ENCODE data around the gene PNPLA7. TPM values are rescaled to one million over a fixed set of nuclear protein-coding genes. Genes with fewer than 3 reads are reported as not detected.

The PNPLA7 gene
- total and polyA plus RNA-seq, 2 of the 8 experiments (the other 6 are each of a cell fraction or from before 2014, with no cell fraction given), result 0.35 to 0.47 TPM

DNA sequence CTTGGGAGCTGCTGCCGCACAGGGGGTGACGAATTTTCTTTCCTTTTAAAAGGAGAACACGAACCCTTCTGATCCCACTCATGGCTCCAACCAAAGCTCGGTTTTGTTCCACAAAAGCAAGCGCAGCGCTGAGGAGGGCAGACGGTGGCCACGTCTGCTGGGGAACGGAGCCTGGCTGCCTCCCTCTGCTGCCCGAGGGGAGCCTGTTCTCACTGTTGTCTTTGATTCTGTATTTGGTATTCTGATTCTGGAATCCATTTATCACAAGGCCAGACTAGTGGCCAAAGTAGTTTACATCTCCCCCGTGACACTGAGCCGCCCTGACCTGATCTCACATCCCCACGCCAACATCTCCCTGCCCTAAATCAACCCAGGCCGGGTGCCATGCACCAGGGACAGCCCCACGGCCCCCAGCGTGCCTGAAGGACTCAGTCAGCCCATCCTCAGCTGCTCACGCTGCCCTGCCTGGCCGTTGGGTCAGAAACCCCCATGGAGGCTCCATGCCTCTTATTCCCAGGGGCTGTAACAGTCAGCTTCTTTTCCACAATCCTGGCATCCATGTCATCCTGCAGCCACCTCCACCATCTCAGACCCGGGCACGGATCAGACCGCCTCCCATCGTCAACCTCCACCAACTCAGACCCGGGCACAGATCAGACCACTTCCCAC is 84.3 kb downstream of the PNPLA7 start (continued):
- TF ChIP-seq, protein P1, sequence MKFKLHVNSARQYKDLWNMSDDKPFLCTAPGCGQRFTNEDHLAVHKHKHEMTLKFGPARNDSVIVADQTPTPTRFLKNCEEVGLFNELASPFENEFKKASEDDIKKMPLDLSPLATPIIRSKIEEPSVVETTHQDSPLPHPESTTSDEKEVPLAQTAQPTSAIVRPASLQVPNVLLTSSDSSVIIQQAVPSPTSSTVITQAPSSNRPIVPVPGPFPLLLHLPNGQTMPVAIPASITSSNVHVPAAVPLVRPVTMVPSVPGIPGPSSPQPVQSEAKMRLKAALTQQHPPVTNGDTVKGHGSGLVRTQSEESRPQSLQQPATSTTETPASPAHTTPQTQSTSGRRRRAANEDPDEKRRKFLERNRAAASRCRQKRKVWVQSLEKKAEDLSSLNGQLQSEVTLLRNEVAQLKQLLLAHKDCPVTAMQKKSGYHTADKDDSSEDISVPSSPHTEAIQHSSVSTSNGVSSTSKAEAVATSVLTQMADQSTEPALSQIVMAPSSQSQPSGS (IDR thresholded peaks at IDR 0.05; ENCODE audit: low read length), result no peak
- TF ChIP-seq ATF3 (IDR thresholded peaks at IDR 0.05; ENCODE audit: insufficient read depth, low read depth, low read length), result no peak

Measured in H1 (cell line).